Nasal cavity respiratory epithelium epithelial cell of viscerocranial mucosa (primary cell): ENCODE data around the gene CD244. TPM values are rescaled to one million over a fixed set of nuclear protein-coding genes. Genes with fewer than 3 reads are reported as not detected.

Source experiments
- total RNA-seq: library from RNA; depleted of rRNA; stranded (reverse); fragments of >200 nt; gene quantifications from 2 replicates; pipeline ENCODE4 v1.2.3, GENCODE V29; 2014

The CD244 gene
- not detected in 2 replicates for total RNA-seq

GRCh38 chr1:160862203-160863060 is at the start of gene CD244:
CD244 (minus strand) TSS chr1:160862887; CDS start chr1:160862677, 210 bp downstream.

GRCh38 chr1:160885042-160885441 is 22.4 kb upstream of the CD244 start, which contains the start of gene ITLN1:
ITLN1 (minus strand) TSS chr1:160885180; CDS start chr1:160884877, 303 bp downstream.

GRCh38 chr1:160795951-160796383 is 66.7 kb downstream of the CD244 start, which contains the start of gene LY9:
LY9 (plus strand) TSS chr1:160796174; CDS start chr1:160796188, 14 bp downstream.

Other genes with a start within 250 kb of the CD244 start
- not detected in 2 replicates for gene SLAMF1, start 215.8 kb downstream of the CD244 start, total RNA-seq
- gene CD48, start 151.1 kb downstream of the CD244 start, total RNA-seq: not detected in 2 replicates
- gene SLAMF7, start 123.6 kb downstream of the CD244 start, total RNA-seq: 2.4 and 4.6 TPM in 2 replicates
- not detected in 2 replicates for gene LY9, start 66.7 kb downstream of the CD244 start, total RNA-seq
- gene ITLN1, start 22.3 kb upstream of the CD244 start, total RNA-seq: not detected in 2 replicates
- gene ITLN2, start 91.9 kb upstream of the CD244 start, total RNA-seq: 0.21 TPM in 1 of 2 replicates, not detected in the other
- 210 and 292 TPM in 2 replicates for gene F11R, start 158.3 kb upstream of the CD244 start, total RNA-seq
- gene TSTD1, start 176.1 kb upstream of the CD244 start, total RNA-seq: 38.3 and 78.6 TPM in 2 replicates
- gene USF1, start 183.1 kb upstream of the CD244 start, total RNA-seq: 47.0 and 60.1 TPM in 2 replicates
- gene ARHGAP30, start 207.0 kb upstream of the CD244 start, total RNA-seq: 0.43 and 0.68 TPM in 2 replicates
- 81.0 and 91.3 TPM in 2 replicates for gene NECTIN4, start 226.7 kb upstream of the CD244 start, total RNA-seq
- gene KLHDC9, start 235.5 kb upstream of the CD244 start, total RNA-seq: 1.1 and 1.4 TPM in 2 replicates